Hair follicle dermal papilla cell (primary cell): ENCODE data around the gene ZNF331. TPM values are rescaled to one million over a fixed set of nuclear protein-coding genes. Genes with fewer than 3 reads are reported as not detected.

ENCODE experiments used
- total RNA-seq: library from RNA; depleted of rRNA; stranded (reverse); fragments of >200 nt; gene quantifications from 2 replicates; pipeline ENCODE4 v1.2.3, GENCODE V29; 2012

ZNF331 gene
- total RNA-seq = 16.1 and 16.6 TPM in 2 replicates

DNA sequence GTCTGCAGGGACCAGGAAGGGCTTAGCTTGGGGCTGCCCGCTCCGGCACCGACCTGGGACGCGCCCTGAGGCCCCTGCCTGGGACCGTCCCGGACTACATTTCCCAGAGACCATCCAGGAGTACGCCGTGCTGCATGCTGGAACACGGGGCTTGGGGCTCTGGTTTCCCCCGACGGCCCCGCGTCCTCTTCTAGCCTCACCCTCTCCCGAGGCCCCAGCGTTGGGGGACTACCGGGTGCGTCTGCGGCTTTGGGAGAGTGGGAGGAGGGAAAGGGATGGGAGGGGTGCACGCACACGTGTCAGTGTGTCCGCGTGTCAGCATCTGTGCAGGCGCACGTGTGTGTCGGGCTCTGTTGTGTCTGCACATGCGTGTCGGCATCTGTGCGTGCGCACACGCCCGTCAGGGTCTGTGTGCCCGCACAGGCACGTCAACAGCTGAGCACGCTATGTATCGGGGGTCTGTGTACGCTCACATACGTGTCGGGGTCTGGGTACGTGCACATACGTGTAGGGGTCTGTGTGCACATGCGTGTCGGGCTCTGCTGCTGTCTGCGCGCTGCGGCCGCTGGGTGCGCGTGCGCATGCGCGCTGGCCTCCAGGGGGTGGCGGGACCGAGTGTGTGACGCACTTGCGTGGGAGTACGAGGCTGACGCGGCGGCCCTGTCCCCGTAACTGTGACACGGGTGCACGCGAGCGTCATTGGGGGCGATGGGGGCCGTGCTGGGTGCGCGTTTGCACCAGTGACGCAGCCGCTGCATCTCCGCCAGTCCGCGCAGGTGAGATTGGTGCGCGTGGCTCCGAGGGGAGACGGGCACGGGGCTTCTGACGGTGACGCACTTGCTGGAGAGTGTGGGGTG lies at the start of gene ZNF331:
ZNF331 (plus strand) TSS at position 625 of the 857 bp plus-strand sequence. CDS start 31,232 bp downstream, outside the sequence.

Other genes with a start within 250 kb of the ZNF331 start
- 8.7 and 10.2 TPM in 2 replicates for gene ZNF845, start 204.4 kb upstream of the ZNF331 start, total RNA-seq
- gene ZNF525, start 172.4 kb upstream of the ZNF331 start, total RNA-seq = 6.2 and 10.2 TPM in 2 replicates
- 16.1 and 16.5 TPM in 2 replicates for gene ZNF765, start 143.0 kb upstream of the ZNF331 start, total RNA-seq
- gene ZNF761, start 106.2 kb upstream of the ZNF331 start, total RNA-seq = 12.5 and 17.5 TPM in 2 replicates
- 4.0 and 4.1 TPM in 2 replicates for gene ZNF813, start 70.4 kb upstream of the ZNF331 start, total RNA-seq
- not detected in 2 replicates for gene DPRX, start 93.9 kb downstream of the ZNF331 start, total RNA-seq